H7 (cell line): Measurements from ENCODE around the gene APOBEC4. TPM values are rescaled to one million over a fixed set of nuclear protein-coding genes. Genes with fewer than 3 reads are reported as not detected.
A peak's percentile ranks its signal among the peaks of the same experiment; 100 is the strongest.
"Not testable (repeated sequence)": the region's sequence is repeated elsewhere in the genome, so short reads cannot be mapped to it uniquely, and the experiment has no call there.

Experiments
- DNase-seq: peaks from one replicate; pipeline ENCODE4 v3.0.0; 2012
- H3K27me3 ChIP-seq: 2 replicates; pipeline ENCODE4 v1.6.0; 2011; ENCODE audit warnings: mild to moderate bottlenecking, low read length; ENCODE audit not compliant: control insufficient read depth, insufficient read depth
- H3K36me3 ChIP-seq: replicated peaks from 2 replicates; pipeline ENCODE4 v1.5.1; 2011; ENCODE audit warnings: low read length; ENCODE audit not compliant: control insufficient read depth, insufficient read depth
- H3K4me3 ChIP-seq: 2 replicates; pipeline ENCODE4 v1.5.1; 2011; ENCODE audit warnings: low read depth, mild to moderate bottlenecking, control low read depth, low read length, moderate library complexity; ENCODE audit not compliant: insufficient read depth
- total RNA-seq: library from RNA; depleted of rRNA; stranded (reverse); fragments of >200 nt; shearing (Covaris generic); gene quantifications from 2 replicates; pipeline ENCODE4 v1.2.3, GENCODE V29; 2014

Gene APOBEC4
- total RNA-seq, 1 experiment from 2014 or later: not detected

DNA sequence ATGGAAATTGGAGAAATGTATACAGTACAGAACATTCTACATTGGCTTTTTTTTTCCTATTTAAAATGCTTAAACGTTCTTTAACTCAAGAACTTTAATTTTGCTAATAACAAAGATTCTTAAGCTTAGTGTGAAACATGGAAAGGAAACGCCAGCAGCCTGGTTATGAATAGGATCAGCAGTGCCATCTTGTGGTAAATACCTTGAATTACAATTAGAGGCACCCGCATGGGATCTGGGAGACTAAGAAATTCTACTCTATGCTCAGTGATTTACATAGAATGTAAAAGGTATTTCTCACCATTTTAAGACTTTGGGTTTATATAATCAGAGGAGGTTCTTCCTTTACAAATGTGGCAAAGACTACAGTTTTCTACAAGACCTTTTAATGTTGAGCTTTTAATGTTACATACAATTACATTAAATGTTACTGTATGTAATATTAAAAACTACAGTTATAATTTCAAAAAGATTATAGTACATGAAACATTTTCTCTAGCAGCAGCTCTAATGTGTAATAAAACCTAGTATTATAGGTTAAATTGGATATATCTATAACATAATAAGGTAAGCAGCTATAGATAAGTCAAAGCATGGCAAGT, 32.1 kb upstream of the APOBEC4 start:
- peak; percentile 45 for DNase-seq
- H3K27me3 ChIP-seq: no peaks in the 10 kb centered on the region
- no peak overlapping the region for H3K4me3 ChIP-seq
- no peaks in the 10 kb centered on the region for H3K36me3 ChIP-seq

DNA sequence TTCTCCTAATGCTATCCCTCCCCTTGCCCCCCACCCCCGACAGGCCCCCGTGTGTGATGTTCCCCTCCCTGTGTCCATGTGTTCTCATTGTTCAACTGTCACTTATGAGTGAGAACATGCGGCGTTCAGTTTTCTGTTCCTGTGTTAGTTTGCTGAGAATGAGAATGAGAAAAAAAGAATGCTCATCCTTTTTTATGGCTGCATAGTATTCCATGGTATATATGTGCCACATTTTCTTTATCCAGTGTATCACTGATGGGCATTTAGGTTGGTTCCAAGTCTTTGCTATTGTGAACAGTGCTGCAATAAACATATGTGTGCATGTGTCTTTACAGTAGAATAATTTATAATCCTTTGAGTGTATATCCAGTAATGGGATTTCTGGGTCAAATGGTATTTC, 26.2 kb upstream of the APOBEC4 start:
- H3K4me3 ChIP-seq, H3K36me3 ChIP-seq, DNase-seq, H3K27me3 ChIP-seq: not testable (repeated sequence)

DNA sequence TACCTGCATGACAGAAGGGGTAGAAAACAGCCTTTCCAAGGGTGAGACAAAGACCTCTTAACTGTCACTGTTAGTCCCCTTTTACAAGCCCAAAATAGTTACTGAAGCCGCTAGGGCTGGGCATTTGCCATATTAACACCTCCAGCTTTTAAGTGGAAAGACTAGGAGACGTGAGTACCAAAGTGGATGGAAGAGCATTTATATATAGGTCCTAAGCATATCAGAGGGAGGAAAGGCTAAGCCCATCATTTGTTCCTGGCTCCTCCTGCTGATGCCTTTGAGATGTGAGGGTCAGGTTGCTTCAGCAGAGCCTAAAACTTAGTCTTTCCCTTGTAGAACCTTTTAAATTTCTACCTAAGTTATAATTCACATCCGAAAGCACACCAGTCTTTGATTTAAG, 25.7 kb upstream of the APOBEC4 start:
- Histone ChIP-seq H3K4me3 (no peak overlapping the region), H3K27me3 (no peaks in the 10 kb centered on the region), H3K36me3 (no peaks in the 10 kb centered on the region)
- DNase-seq: no peak

DNA sequence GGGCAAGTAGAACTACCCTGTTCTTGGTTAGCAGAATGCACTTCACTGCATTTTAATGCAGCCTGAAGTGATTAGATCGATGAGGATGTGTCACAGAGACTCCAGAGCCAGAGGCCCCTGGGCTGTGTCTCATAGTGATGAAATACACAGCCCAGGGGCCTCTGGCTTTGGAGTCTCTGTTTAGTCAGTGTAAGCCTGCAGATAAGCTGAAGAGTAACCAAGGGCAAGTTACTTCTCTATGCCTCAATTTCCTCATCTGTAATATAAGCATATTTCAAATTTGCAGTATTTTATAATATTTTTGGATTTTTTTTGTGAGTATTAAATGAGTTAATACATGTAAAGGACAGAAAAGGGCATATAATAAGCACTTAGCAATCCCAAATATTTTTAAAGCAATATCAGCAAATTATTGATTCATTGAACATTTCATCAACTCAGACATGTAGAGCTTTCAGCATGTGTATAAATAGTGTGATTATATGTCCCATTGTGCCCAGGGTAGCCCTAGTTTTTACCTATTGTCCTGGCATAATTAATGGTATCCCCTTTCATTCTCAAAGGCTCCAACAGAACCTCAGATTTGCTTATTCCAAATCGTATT, 23.6 kb upstream of the APOBEC4 start:
- no peaks in the 10 kb centered on the region for H3K36me3 ChIP-seq
- H3K4me3 ChIP-seq: no peak overlapping the region
- DNase-seq: no peak
- H3K27me3 ChIP-seq: no peaks in the 10 kb centered on the region

DNA sequence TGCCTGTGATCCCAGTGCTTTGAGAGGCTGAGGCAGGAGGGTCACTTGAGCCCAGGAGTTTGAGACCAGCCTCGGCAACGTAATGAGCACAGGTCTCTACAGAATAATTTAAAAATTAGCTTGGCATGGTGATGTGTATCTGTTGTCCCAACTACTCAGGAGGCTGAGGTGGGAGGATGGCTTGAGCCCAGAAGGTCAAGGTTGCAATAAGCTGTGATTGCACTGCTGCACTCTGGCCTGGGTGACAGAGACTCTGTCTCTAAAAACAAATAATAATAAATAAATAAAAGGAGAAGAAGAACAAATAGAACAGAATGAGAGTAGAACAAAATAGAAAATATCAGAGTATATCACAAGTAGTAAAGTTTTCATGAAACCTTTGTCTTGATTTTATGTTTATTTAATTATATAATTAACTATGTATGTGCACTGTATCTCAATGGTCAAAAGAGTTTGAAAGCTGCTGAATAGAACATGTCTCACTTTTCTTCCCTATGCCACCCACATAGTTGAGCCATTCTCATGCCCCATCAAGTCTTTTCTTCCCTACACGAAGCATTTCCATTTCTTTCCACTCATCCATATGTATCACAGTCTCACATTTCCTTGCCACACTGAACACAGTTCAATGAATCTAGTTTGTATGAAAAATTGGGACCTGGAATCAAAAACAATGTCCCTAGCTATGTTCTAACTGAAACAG, 22.9 kb upstream of the APOBEC4 start:
- no peaks in the 10 kb centered on the region for H3K36me3 ChIP-seq
- no peak for DNase-seq
- no peaks in the 10 kb centered on the region for H3K27me3 ChIP-seq
- H3K4me3 ChIP-seq: no peak overlapping the region

DNA sequence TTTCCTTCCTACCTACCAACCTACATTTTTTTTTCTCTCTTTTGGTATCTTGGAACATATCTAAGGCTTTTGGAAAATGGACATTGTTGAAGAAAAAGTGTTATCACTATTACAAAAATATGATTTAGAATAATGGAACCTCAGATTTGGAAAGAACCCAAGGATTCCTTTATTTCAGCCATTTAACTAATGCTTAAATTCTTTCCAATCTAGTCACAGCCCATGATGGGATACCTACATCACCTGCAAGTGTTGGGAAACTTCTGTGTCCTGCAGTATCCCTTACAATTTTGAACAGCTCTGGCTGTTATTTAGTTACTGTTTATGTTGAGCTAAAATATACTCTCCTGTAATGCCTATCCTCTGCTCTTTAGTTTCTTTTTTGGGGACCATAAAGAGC, 22.3 kb upstream of the APOBEC4 start:
- DNase-seq: no peak
- H3K27me3 ChIP-seq: no peaks in the 10 kb centered on the region
- H3K4me3 ChIP-seq: no peak overlapping the region
- no peaks in the 10 kb centered on the region for H3K36me3 ChIP-seq

DNA sequence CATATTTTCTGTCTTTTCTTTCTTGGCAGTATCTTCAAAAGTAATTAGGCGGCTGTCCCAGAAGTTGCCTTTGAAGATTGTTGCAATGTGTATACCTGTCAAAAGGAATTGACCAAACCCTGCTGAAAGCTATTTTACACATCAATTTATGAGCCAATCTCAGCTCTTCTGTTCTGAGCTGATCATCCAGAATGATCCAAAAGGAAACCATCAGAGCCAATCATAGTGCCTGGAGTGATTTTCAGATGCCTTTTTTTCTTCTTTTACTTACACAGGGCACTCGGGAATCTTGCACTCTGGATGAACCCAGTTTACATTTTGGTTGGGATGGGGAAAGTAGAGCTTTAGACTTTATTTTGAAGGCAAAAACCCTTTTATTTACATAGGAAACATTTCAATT, 21.8 kb upstream of the APOBEC4 start:
- Histone ChIP-seq H3K27me3 (no peaks in the 10 kb centered on the region; the same call in 1 of the 2 replicates), H3K36me3 (no peaks in the 10 kb centered on the region), H3K4me3 (no peak overlapping the region)
- no peak for DNase-seq

DNA sequence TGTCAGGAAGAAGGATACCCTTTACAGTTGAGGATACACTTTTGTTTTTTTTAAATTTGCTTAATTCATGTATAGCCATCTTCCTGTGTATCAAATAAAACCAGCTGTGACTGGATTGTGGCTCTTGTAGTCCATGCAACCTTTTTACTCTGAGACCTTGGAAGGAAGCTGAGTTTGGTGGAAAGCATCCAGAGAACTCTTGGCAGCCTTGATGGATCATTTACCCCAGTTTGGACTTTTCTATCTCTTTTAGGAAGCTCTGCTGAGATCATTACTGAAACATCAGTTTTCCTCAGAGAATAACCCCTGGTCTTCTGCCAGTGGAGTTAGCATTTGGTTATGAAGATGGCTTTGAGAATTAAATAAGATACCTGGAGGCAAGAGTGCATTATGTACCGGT, 21.2 kb upstream of the APOBEC4 start:
- Histone ChIP-seq H3K27me3 (no peaks in the 10 kb centered on the region; the same call in 1 of the 2 replicates), H3K36me3 (no peaks in the 10 kb centered on the region), H3K4me3 (no peak overlapping the region)
- DNase-seq: no peak

DNA sequence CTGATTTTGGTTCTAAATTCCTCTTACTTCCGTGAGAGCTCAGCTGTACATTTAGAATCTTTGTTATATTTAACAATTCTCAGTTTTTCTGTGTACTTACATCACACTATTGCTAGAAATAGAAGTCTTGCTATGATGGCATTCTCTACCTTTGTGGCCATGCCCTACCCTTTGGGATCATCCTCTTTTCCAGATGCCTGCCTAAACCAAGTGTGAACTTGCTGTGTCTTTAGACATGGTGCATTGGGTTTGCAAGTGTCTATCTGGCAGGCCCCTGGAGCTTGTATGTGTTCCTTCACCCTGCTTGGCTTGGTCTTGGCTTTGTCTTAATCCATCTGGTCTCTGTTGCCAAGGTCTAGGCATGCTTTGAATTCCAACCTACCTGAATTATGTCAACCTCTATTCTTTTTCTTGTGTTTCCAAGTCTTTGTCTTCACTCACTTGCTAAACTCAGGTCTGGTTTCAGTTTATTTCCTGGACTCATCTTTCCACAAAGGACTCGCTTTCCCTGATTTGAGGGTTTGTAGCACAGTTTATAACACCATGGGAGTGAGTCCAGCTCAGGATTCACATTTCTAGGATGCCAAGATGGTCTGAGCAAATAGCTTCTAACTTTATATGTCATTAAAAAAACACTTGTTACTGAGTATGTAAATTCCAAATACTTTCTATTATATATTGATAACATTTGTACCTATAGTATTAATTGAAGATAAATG, 20.6 kb upstream of the APOBEC4 start:
- H3K36me3 ChIP-seq: no peaks in the 10 kb centered on the region
- H3K4me3 ChIP-seq: no peak overlapping the region
- DNase-seq: no peak
- H3K27me3 ChIP-seq: no peaks in the 10 kb centered on the region; the same call in 1 of the 2 replicates

DNA sequence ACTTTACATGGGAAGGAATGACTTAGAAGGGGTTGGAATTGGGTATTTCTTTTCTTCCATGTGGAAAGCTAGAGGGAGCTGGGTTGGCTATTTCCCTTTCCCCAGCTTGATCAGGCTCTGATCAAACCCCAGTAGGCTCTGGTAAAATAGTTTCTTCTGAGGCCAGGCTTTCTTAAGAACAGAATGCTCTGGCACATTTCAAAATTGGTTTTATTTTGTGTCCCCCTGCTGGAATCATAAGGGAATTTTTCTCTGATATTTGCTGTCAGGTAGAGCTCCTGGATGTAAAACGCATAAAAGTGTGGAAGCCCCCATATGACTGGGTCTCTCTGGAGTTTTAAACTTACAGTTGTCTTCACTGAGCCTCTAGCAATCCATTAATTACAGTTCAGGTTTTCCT, 17.1 kb upstream of the APOBEC4 start:
- no peak for DNase-seq
- Histone ChIP-seq H3K4me3 (no peak overlapping the region), H3K27me3 (no peaks in the 10 kb centered on the region; the same call in 1 of the 2 replicates), H3K36me3 (no peaks in the 10 kb centered on the region)

DNA sequence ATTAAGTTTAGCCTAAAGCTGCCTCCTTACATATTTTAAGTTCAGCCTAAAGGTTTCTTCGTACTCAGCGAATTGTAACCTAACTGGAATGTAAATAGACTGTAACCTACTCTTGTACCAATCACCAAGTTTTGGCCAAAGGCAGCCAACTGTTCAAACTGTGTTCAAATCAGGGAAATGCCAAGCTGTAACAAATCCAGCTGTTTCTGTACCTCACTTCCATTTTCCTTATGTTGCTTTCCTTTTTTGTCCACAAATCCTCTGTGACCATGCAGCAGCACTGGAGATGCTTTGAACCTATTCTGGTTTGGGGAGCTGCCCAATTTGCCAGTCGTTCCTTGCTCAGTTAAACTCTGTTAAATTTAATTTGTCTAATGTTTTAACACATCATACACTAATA, 3.2 kb upstream of the APOBEC4 start:
- DNase-seq: no peak
- Histone ChIP-seq H3K36me3 (no peaks in the 10 kb centered on the region), H3K4me3 (no peak overlapping the region), H3K27me3 (no peaks in the 10 kb centered on the region)

DNA sequence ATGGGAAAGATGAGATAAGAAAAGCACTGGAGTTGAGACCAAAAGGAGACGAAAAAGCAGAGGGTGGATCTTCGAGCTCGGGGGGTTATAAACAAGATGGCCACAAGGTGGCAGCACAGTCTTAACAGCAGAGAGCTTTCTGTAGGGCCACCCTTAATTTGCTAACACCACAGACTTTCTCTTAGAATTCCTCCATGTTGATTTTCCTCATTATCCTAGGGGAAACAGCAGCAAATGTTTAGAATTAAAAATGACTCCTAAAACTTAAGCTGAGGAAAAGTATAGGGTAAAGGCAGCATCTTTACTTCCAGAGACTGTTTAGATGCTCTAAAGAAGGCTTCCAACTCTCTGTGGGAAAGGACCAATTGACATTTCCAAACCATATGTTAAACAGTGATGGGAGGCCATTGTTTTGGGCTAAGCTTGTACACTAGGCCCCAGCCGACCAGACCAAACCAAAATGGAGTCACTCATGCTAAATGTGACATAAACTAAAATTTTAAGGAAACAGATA, 2.5 kb upstream of the APOBEC4 start:
- Histone ChIP-seq H3K27me3 (no peaks in the 10 kb centered on the region), H3K4me3 (no peak overlapping the region), H3K36me3 (no peaks in the 10 kb centered on the region)
- DNase-seq: peak; percentile 82

DNA sequence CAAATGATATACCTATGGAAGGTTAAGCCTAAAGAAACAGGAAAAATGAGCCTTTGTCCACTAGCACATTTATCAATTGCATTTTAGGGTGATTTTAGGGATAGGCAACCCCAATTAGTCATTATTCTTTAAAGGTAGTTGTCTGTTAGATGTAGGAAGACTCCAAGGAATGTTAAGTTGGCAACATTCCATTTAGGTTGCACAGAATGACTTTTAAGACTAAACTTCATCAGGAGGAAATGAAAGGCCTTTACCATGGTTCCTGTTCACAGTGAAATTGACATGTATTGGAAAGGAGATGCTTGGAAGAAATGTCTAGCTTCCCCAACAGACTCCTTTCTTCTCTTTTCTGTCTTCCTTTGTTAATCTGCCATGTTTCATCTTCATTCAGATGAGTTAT, 1.6 kb upstream of the APOBEC4 start:
- DNase-seq: no peak
- H3K4me3 ChIP-seq: no peak overlapping the region
- no peaks in the 10 kb centered on the region for H3K36me3 ChIP-seq
- no peaks in the 10 kb centered on the region for H3K27me3 ChIP-seq

DNA sequence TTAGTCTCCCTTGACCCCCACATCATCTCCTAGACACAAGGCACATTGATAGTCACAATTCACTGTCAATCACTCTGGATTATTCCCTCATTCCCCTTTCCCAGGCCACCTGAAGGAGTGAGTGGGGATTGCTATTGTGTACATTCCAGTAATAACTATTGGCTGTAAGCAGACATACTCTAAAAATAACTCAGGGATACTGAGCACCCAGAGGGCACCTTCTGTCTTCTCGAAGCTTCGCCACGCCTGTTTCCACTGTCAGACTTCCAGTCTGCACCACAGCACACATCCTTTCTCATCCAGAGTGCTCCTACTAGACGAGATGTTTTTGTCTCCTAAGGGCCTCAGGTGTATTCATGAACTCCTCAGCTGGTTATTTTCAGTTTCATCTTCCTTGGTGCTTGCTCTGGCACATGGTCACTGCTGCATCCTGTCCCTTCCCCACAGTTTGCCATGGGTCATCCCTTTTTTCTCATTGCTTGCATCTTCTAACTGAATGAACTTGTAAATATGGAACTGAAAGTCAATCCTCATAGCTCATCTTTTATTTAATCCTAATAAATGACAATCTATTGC, 848 bp upstream of the APOBEC4 start:
- Histone ChIP-seq H3K4me3 (no peak overlapping the region), H3K27me3 (no peaks in the 10 kb centered on the region), H3K36me3 (no peaks in the 10 kb centered on the region)
- no peak for DNase-seq
